ENCODE measurements around the gene PNKP.

The PNKP gene

DNA sequence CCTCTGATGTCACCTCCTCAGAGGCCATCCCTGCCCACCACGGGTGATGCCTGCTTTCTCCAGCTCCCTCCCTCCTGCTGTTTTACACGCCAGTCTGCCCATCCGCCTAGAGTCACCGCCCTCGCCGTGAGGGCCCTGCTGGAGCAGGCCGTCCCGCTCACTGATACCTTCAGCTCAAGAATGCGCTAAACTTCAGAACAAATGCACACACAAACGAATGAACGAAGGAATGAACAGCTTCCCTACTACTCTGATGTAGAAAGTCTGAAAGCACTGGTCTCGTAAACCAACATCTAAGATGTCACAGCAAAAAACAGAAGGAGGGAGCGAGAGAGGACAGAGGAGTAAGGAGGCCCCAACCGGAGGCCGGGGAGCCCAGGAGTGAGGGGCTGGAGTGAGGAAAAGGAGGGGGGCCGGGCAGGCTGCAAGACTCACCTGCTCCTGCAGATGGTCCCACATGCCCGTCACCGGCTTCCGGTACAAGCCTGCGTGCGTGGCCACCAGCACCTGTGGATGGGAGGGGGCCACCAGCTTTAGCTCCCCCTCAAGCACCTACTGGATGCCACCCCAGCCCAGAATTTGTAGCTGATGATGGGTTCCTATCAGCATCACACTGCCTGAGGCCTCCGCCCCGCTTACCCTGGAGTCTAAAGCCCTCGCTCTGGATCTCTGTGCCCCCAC, 4.0 kb downstream of the PNKP start:
- no peak for DNase-seq (ENCODE audit: low read depth)
- no peak overlapping the region for H3K4me3 ChIP-seq (ENCODE audit: control insufficient read depth, low read depth, low read length)
- TF ChIP-seq, protein P1, sequence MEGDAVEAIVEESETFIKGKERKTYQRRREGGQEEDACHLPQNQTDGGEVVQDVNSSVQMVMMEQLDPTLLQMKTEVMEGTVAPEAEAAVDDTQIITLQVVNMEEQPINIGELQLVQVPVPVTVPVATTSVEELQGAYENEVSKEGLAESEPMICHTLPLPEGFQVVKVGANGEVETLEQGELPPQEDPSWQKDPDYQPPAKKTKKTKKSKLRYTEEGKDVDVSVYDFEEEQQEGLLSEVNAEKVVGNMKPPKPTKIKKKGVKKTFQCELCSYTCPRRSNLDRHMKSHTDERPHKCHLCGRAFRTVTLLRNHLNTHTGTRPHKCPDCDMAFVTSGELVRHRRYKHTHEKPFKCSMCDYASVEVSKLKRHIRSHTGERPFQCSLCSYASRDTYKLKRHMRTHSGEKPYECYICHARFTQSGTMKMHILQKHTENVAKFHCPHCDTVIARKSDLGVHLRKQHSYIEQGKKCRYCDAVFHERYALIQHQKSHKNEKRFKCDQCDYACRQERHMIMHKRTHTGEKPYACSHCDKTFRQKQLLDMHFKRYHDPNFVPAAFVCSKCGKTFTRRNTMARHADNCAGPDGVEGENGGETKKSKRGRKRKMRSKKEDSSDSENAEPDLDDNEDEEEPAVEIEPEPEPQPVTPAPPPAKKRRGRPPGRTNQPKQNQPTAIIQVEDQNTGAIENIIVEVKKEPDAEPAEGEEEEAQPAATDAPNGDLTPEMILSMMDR (conservative IDR thresholded peaks at IDR 0.05; ENCODE audit: control insufficient read depth, insufficient read depth, low read depth, low read length), result no peak

DNA sequence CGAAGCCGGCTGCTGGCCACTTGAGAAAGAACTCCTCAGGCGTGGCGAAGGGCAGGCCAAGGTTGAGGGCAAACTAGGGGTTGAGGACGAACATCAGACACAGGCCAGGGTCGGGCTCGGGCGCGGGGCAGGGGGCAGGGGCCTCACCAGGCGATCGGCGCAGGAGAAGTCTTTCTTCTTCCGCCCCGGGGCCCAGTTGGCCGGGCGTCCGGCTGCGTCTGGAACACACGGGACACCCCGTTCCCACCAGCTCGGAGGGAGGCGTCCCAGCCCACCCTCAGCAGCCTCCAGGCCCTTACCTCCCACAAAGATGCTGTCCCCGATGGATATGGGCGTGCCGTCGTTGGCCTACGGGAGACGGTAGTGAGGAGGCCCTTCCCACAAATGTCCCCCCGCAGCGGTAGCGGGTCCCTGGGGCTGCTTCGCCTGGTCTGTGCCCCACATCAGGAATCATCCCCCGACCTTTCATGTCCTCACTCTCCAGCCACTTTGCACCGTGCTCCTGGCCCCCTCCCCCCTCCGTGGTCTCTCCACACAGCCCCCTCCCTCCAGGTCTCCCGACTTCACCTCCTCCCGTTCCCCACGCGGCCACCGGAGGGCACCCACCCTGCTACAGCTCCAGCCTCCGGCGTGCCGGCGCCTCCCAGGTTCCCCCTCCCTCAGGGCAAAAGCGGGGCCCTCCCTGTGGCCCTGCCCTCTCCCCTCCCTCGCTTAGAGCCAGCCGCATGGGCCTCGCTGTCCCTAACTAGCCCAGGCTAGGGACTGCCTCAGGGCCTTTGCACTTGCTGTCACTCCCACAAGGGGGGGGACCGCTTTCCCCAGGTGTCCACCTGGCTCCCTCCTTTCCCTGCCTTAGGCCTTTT, 4.8 kb downstream of the PNKP start:
- DNase-seq (ENCODE audit: low read depth), result no peak
- H3K4me3 ChIP-seq (ENCODE audit: control insufficient read depth, low read depth, low read length), result no peak overlapping the region
- TF ChIP-seq, protein P1 (conservative IDR thresholded peaks at IDR 0.05; ENCODE audit: control insufficient read depth, insufficient read depth, low read depth, low read length), result peak; percentile 20

DNA sequence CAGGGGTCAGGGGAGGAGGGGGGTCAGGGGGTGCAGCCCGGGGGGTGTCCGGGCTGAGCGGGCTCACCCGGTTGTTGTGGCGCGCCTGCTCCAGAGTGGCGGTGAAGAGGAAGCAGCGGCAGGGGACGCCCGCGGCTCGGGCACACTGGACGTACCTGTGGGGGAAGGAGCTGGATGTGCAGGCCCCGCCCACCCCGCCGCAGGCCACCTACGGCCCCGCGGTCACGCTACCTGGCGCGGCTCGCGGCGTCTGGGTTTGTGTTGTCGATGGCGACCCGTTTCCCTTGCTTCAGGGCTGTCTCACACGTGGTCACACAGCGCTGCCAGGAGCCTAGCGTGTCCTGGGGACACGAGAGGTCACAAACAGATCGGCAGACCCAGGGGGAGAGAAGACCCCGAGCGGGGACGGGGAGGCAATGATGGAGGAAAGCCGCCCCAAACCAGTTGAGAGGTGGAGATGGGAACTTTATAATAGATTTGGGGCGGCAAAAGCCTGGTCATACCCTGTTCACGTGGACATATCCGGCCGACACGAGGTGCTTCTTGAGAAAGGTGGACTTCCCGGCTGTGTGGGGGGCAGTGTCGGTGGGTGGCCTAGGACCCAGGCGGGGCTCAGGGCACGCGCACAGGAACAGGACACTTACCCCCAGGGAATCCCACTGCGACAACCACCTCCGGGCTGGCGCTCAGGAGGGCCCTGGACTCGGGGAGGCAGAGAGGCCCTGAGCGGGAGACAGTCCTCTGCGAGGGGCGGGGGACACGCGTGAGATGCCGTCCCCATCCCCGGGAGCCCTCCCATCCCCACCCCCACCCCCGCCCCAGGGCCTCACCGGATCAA, 5.6 kb downstream of the PNKP start:
- TF ChIP-seq, protein P1 (conservative IDR thresholded peaks at IDR 0.05; ENCODE audit: control insufficient read depth, insufficient read depth, low read depth, low read length), result no peak
- no peak overlapping the region for H3K4me3 ChIP-seq (ENCODE audit: control insufficient read depth, low read depth, low read length)
- no peak for DNase-seq (ENCODE audit: low read depth)

DNA sequence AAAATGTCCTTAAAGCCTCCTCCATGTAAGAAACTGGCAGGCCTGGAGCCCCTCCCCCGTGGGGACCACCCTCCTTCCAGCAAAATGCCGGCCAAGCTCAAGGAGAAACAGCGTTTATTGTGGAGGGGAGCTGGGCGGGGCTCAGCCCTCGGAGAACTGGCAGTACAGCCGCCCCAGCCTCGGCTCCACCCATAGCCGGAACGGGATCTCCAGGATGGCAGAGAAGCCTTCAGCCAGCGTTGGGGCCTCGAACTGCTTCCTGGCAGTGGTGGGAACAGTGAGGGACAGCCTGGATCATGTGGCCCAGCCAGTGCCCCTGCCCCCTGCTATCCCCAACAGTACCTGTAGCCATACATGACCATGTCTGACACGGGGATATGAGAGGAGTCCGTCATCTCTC, 6.3 kb downstream of the PNKP start:
- H3K4me3 ChIP-seq (ENCODE audit: control insufficient read depth, low read depth, low read length), result no peak overlapping the region
- TF ChIP-seq, protein P1 (conservative IDR thresholded peaks at IDR 0.05; ENCODE audit: control insufficient read depth, insufficient read depth, low read depth, low read length), result no peak
- DNase-seq (ENCODE audit: low read depth), result no peak

DNA sequence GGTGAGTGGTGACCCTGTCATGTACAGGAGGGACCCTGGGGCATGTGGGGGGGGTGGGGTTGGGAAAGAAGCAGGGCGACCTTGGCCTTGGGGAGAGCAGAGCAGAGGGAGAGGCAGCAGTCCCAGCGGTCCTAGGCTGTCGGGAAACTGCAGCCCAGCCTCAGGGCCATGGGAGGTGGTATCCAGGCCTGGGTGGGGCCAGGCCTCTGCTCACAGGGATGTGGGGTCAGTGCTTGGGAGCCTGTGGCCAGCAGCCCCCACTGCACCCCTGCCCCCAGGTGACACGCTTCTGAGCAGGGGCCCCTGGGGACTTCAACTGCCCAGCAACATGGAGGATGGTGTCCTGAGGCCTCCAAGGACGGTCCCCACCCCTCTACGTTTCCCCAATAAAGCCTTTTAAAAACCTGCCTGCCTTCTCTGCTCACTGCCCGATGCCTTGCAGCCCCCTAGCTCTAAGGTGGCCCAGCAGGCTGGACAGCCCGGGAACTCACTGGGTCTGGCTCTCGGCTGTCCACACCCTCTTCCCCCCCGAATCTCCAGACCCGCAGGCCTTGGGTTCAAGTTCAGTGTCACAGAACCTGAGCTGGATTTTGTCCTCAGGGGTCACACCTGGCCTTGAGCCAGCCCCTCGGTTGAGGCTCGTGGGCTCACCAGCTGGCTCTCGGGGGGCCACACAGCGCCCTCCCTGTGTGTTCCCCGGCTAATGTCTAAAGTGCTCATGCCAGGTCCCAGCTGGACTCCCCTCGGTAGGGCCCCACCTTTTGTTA, 6.9 kb downstream of the PNKP start:
- TF ChIP-seq, protein P1 (conservative IDR thresholded peaks at IDR 0.05; ENCODE audit: control insufficient read depth, insufficient read depth, low read depth, low read length), result no peak
- DNase-seq (ENCODE audit: low read depth), result no peak
- no peak overlapping the region for H3K4me3 ChIP-seq (ENCODE audit: control insufficient read depth, low read depth, low read length)
